Measurements from ENCODE around the gene SLC48A1. TPM values are rescaled to one million over a fixed set of nuclear protein-coding genes. Genes with fewer than 3 reads are reported as not detected.

SLC48A1 gene
- 31.1 and 35.7 TPM in 2 replicates for total RNA-seq (2014; rRNA removed; shearing (Covaris generic))

DNA sequence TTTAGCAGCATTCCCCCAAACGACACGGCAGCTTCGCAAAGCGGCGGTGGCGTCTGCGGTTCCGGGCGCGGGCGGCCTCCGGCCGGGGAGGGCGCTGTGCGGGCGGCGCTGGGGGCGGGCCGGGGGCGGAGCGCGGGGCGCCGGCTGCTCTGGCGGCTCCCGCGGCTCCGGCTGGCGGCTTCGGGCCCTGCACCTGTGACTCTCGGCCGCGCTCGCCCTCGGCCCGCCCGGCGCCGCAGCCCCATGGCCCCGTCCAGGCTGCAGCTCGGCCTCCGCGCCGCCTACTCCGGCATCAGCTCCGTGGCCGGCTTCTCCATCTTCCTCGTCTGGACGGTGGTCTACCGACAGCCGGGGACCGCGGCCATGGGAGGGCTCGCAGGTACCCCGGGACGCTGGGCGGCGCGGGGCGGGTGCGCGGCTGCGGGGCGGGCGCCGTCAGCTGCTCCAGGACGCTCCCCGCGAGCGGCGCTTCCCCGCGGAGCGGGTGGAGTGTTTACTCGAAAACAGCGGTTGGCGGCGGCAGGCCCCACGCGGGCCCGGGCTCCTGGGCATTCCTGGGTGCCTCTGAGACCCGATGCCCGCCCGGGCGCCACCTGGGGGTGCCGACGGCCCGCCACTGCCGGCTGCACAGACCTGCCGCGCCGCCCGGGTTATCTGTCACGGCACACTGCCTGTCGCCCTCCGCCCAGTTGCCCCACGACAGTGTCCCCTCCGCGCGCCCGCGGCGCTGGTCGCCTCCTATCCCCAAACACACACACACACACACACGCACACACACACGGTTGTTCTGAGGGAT lies at the start of gene SLC48A1:
TSS of gene SLC48A1 (plus strand) at position 177 of the 796 bp plus-strand sequence. CDS start at position 244, 67 bp downstream.
- DNase-seq (ENCODE audit: low spot score), result peak; percentile 77

DNA sequence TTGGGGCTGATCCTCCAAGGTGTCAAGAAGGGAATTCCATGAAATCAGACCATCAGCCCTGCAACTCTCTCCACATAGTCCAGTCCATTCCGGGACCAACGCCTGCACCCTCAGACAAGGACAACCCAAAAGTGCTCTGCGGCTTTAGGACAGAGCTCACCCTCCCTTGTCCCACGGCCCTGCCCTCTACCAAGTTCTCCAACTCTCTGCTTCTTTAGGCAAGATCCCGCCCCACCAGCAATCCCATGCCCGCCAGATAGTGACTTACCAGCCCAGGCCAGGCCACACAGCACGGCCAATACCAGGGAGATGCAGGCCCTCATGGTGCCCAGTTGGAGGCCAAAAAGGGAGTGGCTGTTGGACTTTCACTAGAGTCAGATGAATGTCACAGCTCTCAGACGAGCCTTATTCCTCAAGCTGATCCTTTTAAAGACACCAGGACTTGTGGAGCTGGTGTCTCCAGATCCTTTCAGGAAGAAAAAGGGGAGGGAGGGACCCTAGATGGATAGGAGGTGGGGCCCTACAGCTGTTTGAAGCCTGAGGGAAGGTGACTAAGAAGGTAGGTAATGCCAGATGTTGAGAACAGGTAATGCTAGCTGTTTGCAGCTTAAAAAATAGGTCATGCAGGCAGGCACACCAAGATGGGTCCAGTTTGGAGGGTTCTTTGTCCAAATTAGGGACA lies 47.8 kb upstream of the SLC48A1 start, which contains the start of gene ENDOU:
TSS of gene ENDOU (minus strand) at position 400 of the 682 bp plus-strand sequence. CDS start at position 323, 77 bp downstream.
- no peak for DNase-seq (ENCODE audit: low spot score)

DNA sequence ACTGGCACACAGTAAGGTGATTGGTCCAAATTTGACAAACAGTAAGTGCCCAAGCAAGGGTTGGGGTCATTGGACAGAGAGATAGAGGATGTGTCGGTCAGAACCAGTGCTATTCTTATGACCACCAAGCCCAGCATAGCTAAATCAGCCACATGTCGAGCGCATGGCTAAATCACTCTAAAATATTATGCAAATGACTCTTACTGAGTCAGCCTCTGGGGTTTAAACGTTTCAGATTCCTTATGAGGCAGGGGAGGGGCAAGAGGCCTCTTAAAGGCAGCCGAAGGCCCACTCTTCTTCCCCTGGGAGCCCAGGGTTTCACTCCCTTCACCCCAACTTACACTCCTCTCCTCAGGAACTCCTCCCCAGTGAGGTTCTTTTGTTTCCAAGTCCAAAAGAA lies 47.1 kb upstream of the SLC48A1 start:
- no peak for DNase-seq (ENCODE audit: low spot score)

GRCh38 chr12:47729233-47729632 lies 43.8 kb upstream of the SLC48A1 start:
- DNase-seq (ENCODE audit: low spot score), result no peak

DNA sequence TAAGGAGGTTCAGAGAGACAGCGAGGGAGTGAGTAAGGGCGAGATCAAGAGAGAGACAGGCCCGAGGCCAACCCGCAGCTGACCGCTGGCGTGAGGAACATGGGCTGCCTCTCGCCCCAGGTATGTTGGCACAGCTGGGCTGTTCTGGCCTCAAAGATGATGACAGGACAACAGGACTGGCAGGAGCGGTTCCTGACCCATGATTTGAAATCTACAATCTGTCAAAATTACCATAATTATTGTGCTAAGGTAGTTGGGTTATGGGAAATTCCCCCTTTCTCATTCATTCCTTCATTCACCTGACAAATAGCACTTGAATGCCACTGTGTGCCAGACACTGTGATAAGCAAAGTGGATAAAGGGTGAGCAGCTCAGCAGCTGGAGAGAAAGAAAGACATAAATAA lies 42.7 kb upstream of the SLC48A1 start:
- no peak for DNase-seq (ENCODE audit: low spot score)

DNA sequence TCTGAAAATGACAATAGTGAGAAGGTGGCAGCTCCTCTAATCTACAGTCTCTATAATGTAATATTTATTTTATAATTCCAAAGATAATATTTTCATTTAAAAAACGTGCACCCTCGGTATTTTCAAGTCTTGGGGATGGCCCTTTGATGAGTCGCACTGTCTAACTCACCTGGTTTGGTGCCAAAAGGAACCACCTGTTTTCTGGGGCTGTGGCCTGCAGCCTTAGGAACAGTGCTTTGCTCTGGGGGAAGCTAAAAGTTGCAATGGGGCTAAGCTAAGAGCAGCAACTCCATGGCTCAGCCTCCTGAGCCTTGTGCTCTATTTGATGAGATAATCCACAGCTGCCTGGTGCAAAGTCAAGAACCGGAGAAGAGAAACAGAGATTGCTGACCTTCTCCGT lies 41.3 kb upstream of the SLC48A1 start:
- no peak for DNase-seq (ENCODE audit: low spot score)

- DNase-seq (ENCODE audit: low spot score), result no peak
Measured at GRCh38 chr12:47732504-47732903, 40.5 kb upstream of the SLC48A1 start.

GRCh38 chr12:47733142-47733541 lies 39.9 kb upstream of the SLC48A1 start:
- DNase-seq (ENCODE audit: low spot score), result no peak

- DNase-seq (ENCODE audit: low spot score), result no peak
Measured at GRCh38 chr12:47734725-47735480, 38.1 kb upstream of the SLC48A1 start.

DNA sequence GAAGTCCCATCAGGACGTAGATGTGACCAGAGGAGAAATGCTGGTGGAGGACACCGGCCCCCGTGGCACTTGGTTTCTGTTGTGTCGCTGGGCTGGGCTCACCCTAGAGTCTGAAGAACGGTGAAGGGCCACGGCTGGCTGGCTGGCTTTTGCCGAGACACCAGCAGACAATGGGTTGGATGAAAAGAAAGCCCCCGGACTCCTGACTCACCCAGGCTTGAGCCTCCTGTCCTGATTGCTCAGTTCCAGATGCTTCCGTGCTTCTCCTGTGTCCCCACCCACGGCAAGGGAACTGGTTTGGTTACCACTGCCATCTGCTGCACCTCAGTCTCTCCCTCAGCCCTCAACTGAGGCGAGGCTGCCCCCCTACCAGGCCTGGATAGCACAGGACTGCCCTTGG lies 37.4 kb upstream of the SLC48A1 start:
- no peak for DNase-seq (ENCODE audit: low spot score)

DNA sequence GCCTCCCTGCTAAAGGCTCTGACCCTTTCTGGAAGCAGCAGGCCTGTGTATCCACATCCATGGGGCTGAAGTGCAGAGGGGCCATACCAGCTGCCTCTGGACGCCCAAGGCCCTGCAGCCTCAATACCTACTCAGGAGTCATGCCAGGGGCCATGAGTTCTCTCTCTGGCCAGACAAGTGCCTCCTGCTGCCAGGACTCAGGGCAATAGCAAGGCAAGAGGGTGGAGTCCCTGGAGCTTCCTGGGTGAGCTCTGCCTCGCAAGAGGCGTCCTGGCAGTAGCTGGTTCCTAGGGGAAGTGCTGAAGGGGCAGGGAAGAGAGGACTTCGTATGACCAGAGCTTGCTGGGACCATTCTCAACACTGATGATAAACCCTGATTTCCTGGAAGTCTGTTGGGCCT lies 36.8 kb upstream of the SLC48A1 start:
- DNase-seq (ENCODE audit: low spot score), result no peak

GRCh38 chr12:47736877-47737676 lies 36.0 kb upstream of the SLC48A1 start:
- no peak for DNase-seq (ENCODE audit: low spot score)

GRCh38 chr12:47737936-47738594 lies 35.0 kb upstream of the SLC48A1 start:
- DNase-seq (ENCODE audit: low spot score), result no peak

DNA sequence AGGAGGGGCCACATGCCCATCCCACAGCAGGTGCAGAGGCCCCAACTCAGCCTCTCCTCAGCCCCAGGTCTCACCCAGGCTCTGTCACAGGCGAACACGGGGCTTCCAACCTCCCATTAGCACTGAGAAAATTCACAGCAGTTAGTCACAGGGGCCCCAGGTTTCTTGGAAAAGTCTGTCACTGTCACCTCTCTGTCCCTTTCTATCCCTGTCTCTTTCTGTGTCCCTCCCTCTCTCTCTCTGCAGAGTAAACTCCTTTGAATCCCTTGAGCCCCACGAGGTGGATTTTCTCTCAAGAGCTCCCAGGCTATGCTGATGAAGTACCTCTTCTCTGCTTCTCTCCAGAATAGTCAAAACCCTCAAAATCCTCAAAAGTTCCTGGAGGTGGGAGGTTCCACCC lies 33.7 kb upstream of the SLC48A1 start:
- DNase-seq (ENCODE audit: low spot score), result no peak

- DNase-seq (ENCODE audit: low spot score), result no peak
Measured at GRCh38 chr12:47739979-47740378, 33.1 kb upstream of the SLC48A1 start.

GRCh38 chr12:47740606-47741339 lies 32.3 kb upstream of the SLC48A1 start:
- no peak for DNase-seq (ENCODE audit: low spot score)

GRCh38 chr12:47741340-47741703 lies 31.7 kb upstream of the SLC48A1 start:
- peak; percentile 84 for DNase-seq (ENCODE audit: low spot score)

- peak; percentile 80 for DNase-seq (ENCODE audit: low spot score)
Measured at GRCh38 chr12:47742253-47742825, 30.7 kb upstream of the SLC48A1 start.

- no peak for DNase-seq (ENCODE audit: low spot score)
Measured at GRCh38 chr12:47743311-47743860, 29.7 kb upstream of the SLC48A1 start.

Measured in HT-29 (cell line).